T-cell (primary cell): Measurements from ENCODE around the gene POMT2. TPM values are rescaled to one million over a fixed set of nuclear protein-coding genes. Genes with fewer than 3 reads are reported as not detected.
"Not testable (repeated sequence)": the region's sequence is repeated elsewhere in the genome, so short reads cannot be mapped to it uniquely, and the experiment has no call there.

Experiments
- ATAC-seq, 4 experiments: fragments of 200-7000 bp in 3 of 4; fragments of 150-1000 bp in 1 of 4; cut with Tn5 transposase; replicated peaks in 1 of 4; 1 replicate in 3 of 4; 2 replicates in 1 of 4; pipeline ENCODE4 v1.10.0; 2021; ENCODE audit warnings: moderate library complexity in 3 of 4, mild to moderate bottlenecking in 2 of 4, moderate number of reproducible peaks in 1 of 4
- CTCF ChIA-PET, 2 donors: fragments of 300-600 bp; sonication (Branson Sonifier 250); formaldehyde crosslinking; loops; one replicate each; lab custom pipeline; 2022; ENCODE audit warnings: antibody characterized with exemption in 2 of 2; lab: Charles Lee
- POLR2A ChIA-PET, 2 donors: fragments of 300-600 bp; sonication (Branson Sonifier 250); formaldehyde crosslinking; loops; one replicate each; lab custom pipeline; 2022; ENCODE audit warnings: antibody characterized with exemption in 2 of 2; lab: Charles Lee
- DNase-seq, 35 experiments: peaks; one replicate each; pipeline versions ENCODE4 v3.0.0 to v3.0.0-alpha.2; 2013 to 2023
- H3K27ac ChIP-seq: one replicate; pipeline ENCODE4 v1.5.1; 2013; ENCODE audit warnings: low read length
- H3K27me3 ChIP-seq, 2 experiments: replicated peaks in 1 of 2; 1 replicate in 1 of 2; 2 replicates in 1 of 2; pipeline versions ENCODE4 v1.6.1 to v1.7.0; 2013; ENCODE audit warnings: low read length in 1 of 2, mixed read lengths in 1 of 2; ENCODE audit not compliant: control insufficient read depth in 2 of 2, insufficient read depth in 2 of 2; ENCODE audit errors: extremely low read depth in 1 of 2
- H3K36me3 ChIP-seq, 2 donors: 1 replicate in 1 of 2; 2 replicates in 1 of 2; pipeline versions ENCODE4 v1.6.1 to v1.7.0; 2013; ENCODE audit warnings: low read length in 1 of 2; ENCODE audit not compliant: control insufficient read depth in 2 of 2, insufficient read depth in 1 of 2; ENCODE audit errors: extremely low read depth in 1 of 2
- H3K4me1 ChIP-seq, 2 experiments: 1 replicate in 1 of 2; 2 replicates in 1 of 2; pipeline versions ENCODE4 v1.6.1 to v1.7.0; 2013; ENCODE audit warnings: low read length in 2 of 2, mixed read lengths in 1 of 2; ENCODE audit not compliant: insufficient read depth in 2 of 2, control insufficient read depth in 1 of 2; ENCODE audit errors: extremely low read depth in 1 of 2
- H3K4me3 ChIP-seq, 2 donors: 1 replicate in 1 of 2; 2 replicates in 1 of 2; pipeline versions ENCODE4 v1.5.1 to v1.7.0; 2013; ENCODE audit warnings: mild to moderate bottlenecking in 2 of 2, low read length in 1 of 2, moderate library complexity in 1 of 2; ENCODE audit not compliant: control insufficient read depth in 1 of 2; ENCODE audit errors: extremely low read depth in 1 of 2
- H3K9me3 ChIP-seq: 2 replicates; pipeline ENCODE4 v1.7.0; 2013
- H3K27ac Mint-ChIP-seq, 2 donors: one replicate each; pipeline ENCODE4 v1.8.0; 2020 to 2021; ENCODE audit warnings: mild to moderate bottlenecking in 2 of 2, mixed read lengths in 2 of 2
- H3K27me3 Mint-ChIP-seq, 2 donors: one replicate each; pipeline ENCODE4 v1.8.0; 2021 to 2022; ENCODE audit warnings: mixed read lengths in 2 of 2
- H3K36me3 Mint-ChIP-seq: one replicate; pipeline ENCODE4 v1.8.0; 2021; ENCODE audit warnings: mixed read lengths
- H3K4me1 Mint-ChIP-seq, 3 donors: one replicate each; pipeline ENCODE4 v1.8.0; 2020 to 2022; ENCODE audit warnings: mixed read lengths in 3 of 3, mild to moderate bottlenecking in 1 of 3
- H3K4me3 Mint-ChIP-seq, 3 donors: one replicate each; pipeline ENCODE4 v1.8.0; 2020 to 2022; ENCODE audit warnings: mild to moderate bottlenecking in 3 of 3, mixed read lengths in 3 of 3, moderate library complexity in 3 of 3
- H3K9me3 Mint-ChIP-seq, 3 donors: one replicate each; pipeline ENCODE4 v1.8.0; 2020 to 2022; ENCODE audit warnings: mixed read lengths in 3 of 3
- WGBS: methylation state at CpG from one replicate; pipeline ENCODE4 v1.1.5; 2013; ENCODE audit warnings: missing lambda C conversion rate; ENCODE audit not compliant: insufficient coverage; 5-methylcytosine and 5-hydroxymethylcytosine counted together
- total RNA-seq, 35 experiments: library from RNA in 6 of 35; stranded (reverse) in 6 of 35; fragments of 120-200 nt in 1 of 35; gene quantifications; one replicate each; pipeline versions ENCODE4 v1.2.1 to v1.2.4 and lab custom pipeline; 2013 to 2026

Gene POMT2
- total RNA-seq, 5 donors from 2014 or later (not counting 1 experiment from before 2014, with no cell fraction given): 11.4 to 14.3 (median 13.2) TPM

DNA sequence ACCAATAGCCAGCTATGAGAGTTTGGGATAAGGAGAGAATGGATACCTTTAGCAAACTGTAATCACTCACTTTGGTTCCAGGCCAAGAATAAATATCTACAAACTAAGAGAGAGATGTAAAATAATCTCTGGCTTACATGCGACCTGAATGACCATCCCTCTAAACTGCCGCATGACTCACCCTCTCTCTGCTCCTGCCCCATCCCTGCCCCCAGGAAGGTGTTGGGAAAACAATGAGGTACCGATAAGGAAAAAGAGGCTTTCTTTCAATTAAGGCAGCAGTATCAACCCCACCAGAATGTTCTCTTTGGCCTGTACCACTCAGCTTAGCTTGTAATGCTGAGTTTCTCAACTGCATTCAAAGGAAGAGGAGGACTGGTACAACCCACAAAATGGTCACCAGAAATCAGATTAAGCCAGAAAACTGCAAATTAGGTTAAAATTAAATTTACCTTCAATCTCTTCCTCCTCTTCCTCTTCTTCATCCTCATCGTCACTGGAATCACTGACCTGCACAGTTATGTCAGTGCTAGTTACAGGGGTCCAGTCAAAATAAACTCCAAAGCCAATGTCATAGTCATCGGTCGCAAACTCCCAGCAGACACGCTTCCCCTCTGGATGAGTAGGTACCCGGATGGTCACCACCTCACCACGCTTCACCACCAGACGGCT lies 22.2 kb upstream of the POMT2 start:
- no peak overlapping the region for H3K27ac Mint-ChIP-seq
- Histone ChIP-seq H3K36me3 (peaks cover 9 to 29% of the 10 kb centered on the region in 2 donors), H3K4me3 (no peak overlapping the region), H3K4me1 (no peaks in the 10 kb centered on the region), H3K27me3 (no peaks in the 10 kb centered on the region), H3K27ac (no peak overlapping the region), H3K9me3 (no peaks in the 10 kb centered on the region)
- no peak for DNase-seq
- no peaks in the 10 kb centered on the region for H3K9me3 Mint-ChIP-seq
- 94% methylated on average over 7 of the region's 10 CpGs for WGBS
- POLR2A ChIA-PET: no interaction called here
- peaks cover 57% of the 10 kb centered on the region for H3K36me3 Mint-ChIP-seq
- H3K4me3 Mint-ChIP-seq: no peak overlapping the region
- H3K27me3 Mint-ChIP-seq: no peaks in the 10 kb centered on the region
- ATAC-seq: no peak
- H3K4me1 Mint-ChIP-seq: peaks cover 0 to 2% (median 0%) of the 10 kb centered on the region in 3 donors
- CTCF ChIA-PET: no interaction called here

DNA sequence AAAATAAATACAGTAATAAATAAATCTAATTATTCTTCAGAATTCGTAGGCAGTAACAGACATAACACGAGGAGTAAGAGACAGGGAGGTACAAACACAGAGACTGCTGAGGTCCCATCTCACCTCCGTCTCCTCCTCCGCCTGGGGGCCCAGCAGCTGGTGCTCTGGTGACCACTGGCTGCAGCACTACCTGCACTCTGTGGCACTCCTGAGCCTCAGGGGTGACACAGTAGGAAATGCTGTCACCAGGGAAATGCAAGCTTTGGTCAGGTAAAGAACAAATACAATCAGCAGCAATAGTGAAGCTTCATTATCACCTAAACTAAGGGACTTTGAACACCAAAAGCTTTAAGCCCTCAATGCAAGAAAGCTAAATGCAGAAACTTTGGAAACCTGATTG lies 19.7 kb upstream of the POMT2 start:
- no peaks in the 10 kb centered on the region for H3K27me3 Mint-ChIP-seq
- Histone ChIP-seq H3K27me3 (no peaks in the 10 kb centered on the region), H3K27ac (no peak overlapping the region), H3K4me1 (no peaks in the 10 kb centered on the region), H3K9me3 (no peaks in the 10 kb centered on the region), H3K36me3 (peaks cover 3 to 29% of the 10 kb centered on the region in 2 donors), H3K4me3 (no peak overlapping the region)
- peaks cover 50% of the 10 kb centered on the region for H3K36me3 Mint-ChIP-seq
- ATAC-seq (no peak), DNase-seq (no peak)
- WGBS: 96% methylated on average over 4 of the region's 4 CpGs
- H3K27ac Mint-ChIP-seq: no peak overlapping the region
- no peak overlapping the region for H3K4me3 Mint-ChIP-seq
- CTCF ChIA-PET: no interaction called here
- H3K4me1 Mint-ChIP-seq: no peaks in the 10 kb centered on the region
- H3K9me3 Mint-ChIP-seq: no peaks in the 10 kb centered on the region
- POLR2A ChIA-PET: no interaction called here

DNA sequence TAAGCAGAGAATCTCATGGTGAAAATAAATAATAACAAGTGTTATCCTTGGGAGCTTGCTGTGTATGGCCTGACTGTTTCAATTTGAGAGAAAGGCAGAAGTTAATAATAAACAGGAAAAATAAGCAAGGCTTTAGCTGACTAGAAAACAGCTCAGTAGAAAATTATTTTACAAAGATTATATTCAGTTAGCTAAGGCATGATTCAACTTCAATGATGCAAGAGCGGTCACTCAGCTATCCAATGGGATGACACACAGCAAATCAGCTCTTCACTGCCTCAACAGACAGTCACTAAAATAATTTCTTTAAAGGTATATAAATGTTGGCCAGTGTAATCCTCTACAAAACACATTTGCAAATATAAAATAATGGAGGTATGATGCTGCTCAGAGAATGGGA lies 18.7 kb upstream of the POMT2 start:
- ATAC-seq (no peak), DNase-seq (no peak)
- H3K27me3 Mint-ChIP-seq: no peaks in the 10 kb centered on the region
- ChIA-PET POLR2A (no interaction called here), CTCF (no interaction called here)
- WGBS: no CpG with 5 or more reads among the region's 1 CpG
- no peaks in the 10 kb centered on the region for H3K9me3 ChIP-seq
- no peaks in the 10 kb centered on the region for H3K27me3 ChIP-seq
- H3K27ac ChIP-seq: no peak overlapping the region
- peaks cover 50% of the 10 kb centered on the region for H3K36me3 Mint-ChIP-seq
- H3K4me1 ChIP-seq: no peaks in the 10 kb centered on the region
- peaks cover 0 to 29% of the 10 kb centered on the region in 2 donors for H3K36me3 ChIP-seq
- H3K9me3 Mint-ChIP-seq: no peaks in the 10 kb centered on the region
- no peak overlapping the region for H3K4me3 Mint-ChIP-seq
- no peak overlapping the region for H3K4me3 ChIP-seq
- no peak overlapping the region for H3K27ac Mint-ChIP-seq
- H3K4me1 Mint-ChIP-seq: no peaks in the 10 kb centered on the region

DNA sequence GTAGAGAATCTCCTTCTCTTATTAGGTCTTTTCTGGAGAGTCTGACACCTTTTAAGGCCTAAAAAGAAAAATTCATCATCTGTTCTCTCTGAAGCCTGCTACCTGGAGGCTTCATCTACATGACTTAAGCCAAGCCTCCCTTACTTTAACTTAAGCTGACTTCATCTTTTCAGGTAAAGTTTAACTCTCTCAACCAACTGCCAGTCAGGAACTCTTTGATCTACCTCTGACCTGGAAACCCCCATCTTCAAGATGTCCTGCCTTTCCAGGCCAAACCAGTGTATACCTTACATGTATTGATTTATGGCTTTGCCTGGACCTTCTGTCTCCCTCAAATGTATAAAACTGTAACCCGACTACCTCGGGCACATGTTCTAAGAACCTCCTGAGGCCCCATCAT lies 17.6 kb upstream of the POMT2 start:
- ATAC-seq: no peak
- Histone ChIP-seq H3K36me3 (peaks cover 0 to 25% of the 10 kb centered on the region in 2 donors), H3K4me3 (no peak overlapping the region), H3K27me3 (no peaks in the 10 kb centered on the region), H3K27ac (no peak overlapping the region), H3K9me3 (no peaks in the 10 kb centered on the region), H3K4me1 (no peaks in the 10 kb centered on the region)
- Mint-ChIP-seq H3K9me3 (no peaks in the 10 kb centered on the region), H3K27me3 (no peaks in the 10 kb centered on the region), H3K4me3 (no peak overlapping the region), H3K4me1 (no peaks in the 10 kb centered on the region), H3K36me3 (peaks cover 41% of the 10 kb centered on the region), H3K27ac (no peak overlapping the region)
- POLR2A ChIA-PET: interaction anchor here in 1 of 2 donors (0.6 kb wide), 1 partner anchor 154 kb away, joined by 3 read pairs; no protein-coding TSS in a partner anchor
- no CpG with 5 or more reads among the region's 2 CpGs for WGBS
- DNase-seq: no peak
- CTCF ChIA-PET: interaction anchor here in 1 of 2 donors (1.0 kb wide), 1 partner anchor 22 kb away, joined by 6 read pairs; no protein-coding TSS in a partner anchor

DNA sequence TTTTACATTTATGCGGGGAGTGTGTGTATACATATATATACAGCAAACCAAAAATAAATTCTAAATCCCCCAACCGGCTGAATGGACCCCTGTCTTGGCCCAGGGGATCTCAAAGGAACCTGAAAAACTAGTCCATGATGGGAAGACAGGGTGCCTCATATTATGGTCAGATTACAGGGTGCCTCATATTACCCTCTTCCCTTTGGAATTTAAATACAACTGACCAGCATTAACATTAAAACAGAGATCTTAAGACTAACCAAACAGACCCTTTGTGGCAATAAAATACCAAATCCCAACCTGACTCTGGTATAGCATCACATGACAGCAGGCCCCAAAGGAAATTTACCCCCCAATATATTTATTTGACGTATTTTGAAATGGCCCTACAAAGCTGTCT lies 17.2 kb upstream of the POMT2 start:
- Histone ChIP-seq H3K27me3 (no peaks in the 10 kb centered on the region), H3K4me1 (no peaks in the 10 kb centered on the region), H3K9me3 (no peaks in the 10 kb centered on the region), H3K36me3 (peaks cover 0 to 21% of the 10 kb centered on the region in 2 donors), H3K27ac (no peak overlapping the region), H3K4me3 (no peak overlapping the region)
- no peaks in the 10 kb centered on the region for H3K4me1 Mint-ChIP-seq
- no peaks in the 10 kb centered on the region for H3K27me3 Mint-ChIP-seq
- ATAC-seq: no peak
- DNase-seq: no peak
- H3K9me3 Mint-ChIP-seq: no peaks in the 10 kb centered on the region
- peaks cover 37% of the 10 kb centered on the region for H3K36me3 Mint-ChIP-seq
- no peak overlapping the region for H3K27ac Mint-ChIP-seq
- WGBS: no CpG with 5 or more reads among the region's 3 CpGs
- no peak overlapping the region for H3K4me3 Mint-ChIP-seq
- ChIA-PET POLR2A (interaction anchor here in 1 of 2 donors (0.6 kb wide), 1 partner anchor 154 kb away, joined by 3 read pairs; no protein-coding TSS in a partner anchor), CTCF (interaction anchor here in 1 of 2 donors (1.0 kb wide), 1 partner anchor 22 kb away, joined by 6 read pairs; no protein-coding TSS in a partner anchor)

DNA sequence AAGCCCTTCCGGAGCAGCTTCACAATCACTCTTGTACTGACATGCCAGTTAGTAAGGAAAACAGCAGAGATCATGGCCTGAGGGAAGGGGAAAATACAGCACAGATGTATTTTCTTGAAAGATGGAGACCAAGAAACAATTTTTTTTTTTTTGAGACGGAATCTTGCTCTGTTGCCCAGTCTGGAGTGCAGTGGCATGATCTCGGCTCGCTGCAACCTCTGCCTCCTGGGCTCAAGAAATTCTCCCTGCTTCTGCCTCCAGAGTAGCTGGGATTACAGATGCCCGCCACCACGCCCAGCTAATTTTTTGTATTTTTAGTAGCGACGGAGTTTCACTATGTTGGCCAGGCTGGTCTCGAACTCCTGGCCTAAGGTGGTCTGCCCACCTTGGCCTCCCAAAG lies 16.6 kb upstream of the POMT2 start:
- CTCF ChIA-PET, H3K4me3 Mint-ChIP-seq, H3K27me3 Mint-ChIP-seq, H3K4me1 Mint-ChIP-seq, H3K9me3 ChIP-seq, H3K4me3 ChIP-seq, POLR2A ChIA-PET, DNase-seq, ATAC-seq, H3K27ac ChIP-seq, H3K27me3 ChIP-seq, H3K9me3 Mint-ChIP-seq, H3K4me1 ChIP-seq, H3K27ac Mint-ChIP-seq: not testable (repeated sequence)
- peaks cover 0 to 15% of the 10 kb centered on the region in 2 donors for H3K36me3 ChIP-seq
- WGBS: 100% methylated on average over 9 of the region's 9 CpGs
- peaks cover 30% of the 10 kb centered on the region for H3K36me3 Mint-ChIP-seq
